Testis (tissue), 3 donors: ENCODE measurements around the gene LIX1L. TPM values are rescaled to one million over a fixed set of nuclear protein-coding genes. Genes with fewer than 3 reads are reported as not detected.

Experiments
- DNase-seq: peaks from one replicate; pipeline ENCODE4 v3.0.0-alpha.2; 2019
- H3K27ac ChIP-seq, 2 donors: fragments of 200-600 bp; sonication (generic); one replicate each; pipeline ENCODE4 v1.5.1; 2019
- H3K27me3 ChIP-seq: fragments of 200-600 bp; sonication (generic); one replicate; pipeline ENCODE4 v1.5.1; 2019
- H3K36me3 ChIP-seq: fragments of 200-600 bp; sonication (generic); one replicate; pipeline ENCODE4 v1.5.1; 2017; ENCODE audit warnings: low read depth; ENCODE audit errors: missing control alignments
- H3K4me1 ChIP-seq: fragments of 200-600 bp; sonication (generic); one replicate; pipeline ENCODE4 v1.5.1; 2019
- H3K4me3 ChIP-seq, 2 donors: fragments of 200-600 bp; sonication (generic); one replicate each; pipeline ENCODE4 v1.5.1; 2017 to 2019
- H3K9me3 ChIP-seq: fragments of 200-600 bp; sonication (generic); one replicate; pipeline ENCODE4 v1.5.1; 2017
- POLR2A ChIP-seq: fragments of 450-650 bp; IDR thresholded peaks from one replicate; pipeline ENCODE4 v1.6.1; 2017; ENCODE audit warnings: antibody characterized with exemption, mild to moderate bottlenecking, moderate library complexity
- WGBS, 2 donors: methylation state at CpG; one replicate each; pipeline ENCODE4 v1.1.5; 2018; 5-methylcytosine and 5-hydroxymethylcytosine counted together
- intact Hi-C: fragments of 100-400 bp; cut with DNase I; formaldehyde crosslinking; loops from one replicate; pipeline ENCODE4 v1.15.1; 2023; ENCODE audit warnings: low total_unique reads
- polyA plus RNA-seq: library from polyadenylated mRNA; stranded (reverse); fragments of 350-450 nt; fragmentation: Illumina TruSeq; extraction: RNeasy Lipid Tissue Mini Kit (QIAGEN cat#74804); gene quantifications from one replicate; pipeline ENCODE4 v1.2.3, GENCODE V29; 2014; ENCODE audit warnings: low read depth, low replicate concordance; ENCODE audit not compliant: insufficient read depth
- total RNA-seq, 2 donors: library from RNA; depleted of rRNA; stranded (reverse); fragments of >200 nt; gene quantifications; one replicate each; pipeline ENCODE4 v1.2.3, GENCODE V29; 2016
- TF ChIP-seq, protein P1 (sequence below), 3 experiments: fragments of 450-650 bp in 2 of 3; fragments of 200-600 bp in 1 of 3; sonication (generic) in 1 of 3; IDR thresholded peaks; one replicate each; pipeline ENCODE4 v1.5.1; 2016 to 2019; ENCODE audit warnings: antibody characterized with exemption in 3 of 3, mild to moderate bottlenecking in 2 of 3, moderate library complexity in 1 of 3

LIX1L gene
- total and polyA plus RNA-seq, 3 donors from 2014 or later: 15.8 to 20.6 (median 16.6) TPM

DNA sequence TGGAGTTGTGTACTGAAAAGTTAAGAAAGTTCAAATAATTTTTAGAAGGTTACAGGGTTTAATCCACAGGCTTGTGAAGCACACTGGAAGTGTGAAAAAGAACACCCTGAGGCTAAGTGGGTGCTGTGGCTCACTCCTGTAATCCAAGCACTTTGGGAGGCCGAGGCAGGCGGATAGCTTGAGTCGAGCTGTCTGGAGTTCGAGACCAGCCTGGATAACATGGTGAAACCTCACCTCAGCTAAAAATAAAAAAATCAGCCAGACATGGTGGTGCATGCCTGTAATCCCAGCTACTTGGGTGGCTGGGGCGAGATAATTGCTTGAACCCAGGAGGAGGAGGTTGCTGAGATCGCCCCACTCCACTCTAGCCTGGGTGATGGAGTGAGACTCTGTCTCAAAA, 28.7 kb upstream of the LIX1L start:
- no peak for DNase-seq
- no peak overlapping the region for H3K4me3 ChIP-seq
- intact Hi-C loops: no loop called here
- WGBS, 2 donors: 90 to 95% methylated on average over 6 of the region's 6 CpGs
- H3K9me3 ChIP-seq: no peaks in the 10 kb centered on the region
- H3K27ac ChIP-seq: peak overlapping the region in 1 of 2 donors; percentile 74
- TF ChIP-seq, protein P1, sequence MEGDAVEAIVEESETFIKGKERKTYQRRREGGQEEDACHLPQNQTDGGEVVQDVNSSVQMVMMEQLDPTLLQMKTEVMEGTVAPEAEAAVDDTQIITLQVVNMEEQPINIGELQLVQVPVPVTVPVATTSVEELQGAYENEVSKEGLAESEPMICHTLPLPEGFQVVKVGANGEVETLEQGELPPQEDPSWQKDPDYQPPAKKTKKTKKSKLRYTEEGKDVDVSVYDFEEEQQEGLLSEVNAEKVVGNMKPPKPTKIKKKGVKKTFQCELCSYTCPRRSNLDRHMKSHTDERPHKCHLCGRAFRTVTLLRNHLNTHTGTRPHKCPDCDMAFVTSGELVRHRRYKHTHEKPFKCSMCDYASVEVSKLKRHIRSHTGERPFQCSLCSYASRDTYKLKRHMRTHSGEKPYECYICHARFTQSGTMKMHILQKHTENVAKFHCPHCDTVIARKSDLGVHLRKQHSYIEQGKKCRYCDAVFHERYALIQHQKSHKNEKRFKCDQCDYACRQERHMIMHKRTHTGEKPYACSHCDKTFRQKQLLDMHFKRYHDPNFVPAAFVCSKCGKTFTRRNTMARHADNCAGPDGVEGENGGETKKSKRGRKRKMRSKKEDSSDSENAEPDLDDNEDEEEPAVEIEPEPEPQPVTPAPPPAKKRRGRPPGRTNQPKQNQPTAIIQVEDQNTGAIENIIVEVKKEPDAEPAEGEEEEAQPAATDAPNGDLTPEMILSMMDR (IDR thresholded peaks at IDR 0.05): no peak
- no peak for TF ChIP-seq POLR2A
- peaks cover 5% of the 10 kb centered on the region for H3K4me1 ChIP-seq
- no peaks in the 10 kb centered on the region for H3K36me3 ChIP-seq
- H3K27me3 ChIP-seq: no peaks in the 10 kb centered on the region

- Histone ChIP-seq H3K4me1 (peaks cover 5% of the 10 kb centered on the region), H3K27ac (peak overlapping the region; percentile 29 to 74)
- no peak for DNase-seq
Observed at GRCh38 chr1:145985502-145986439, 28.0 kb upstream of the LIX1L start.

DNA sequence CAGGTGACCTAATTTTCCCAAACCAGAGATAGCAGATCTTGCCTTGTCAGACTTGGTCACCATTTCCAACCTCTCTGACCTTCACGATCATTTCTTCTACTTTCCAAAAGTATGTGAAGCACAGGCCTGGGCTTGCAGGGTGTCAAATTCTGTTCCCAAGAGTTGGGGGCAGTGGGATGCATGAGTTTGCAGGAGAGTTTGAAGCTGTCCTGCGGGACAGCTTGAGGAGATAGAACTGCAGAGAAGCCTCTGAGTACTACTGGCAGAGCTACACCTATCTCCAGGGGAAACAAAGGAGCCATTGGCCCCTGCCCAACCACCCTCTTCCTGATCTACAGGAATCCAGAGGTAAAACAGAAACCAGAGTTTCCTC, 27.3 kb upstream of the LIX1L start:
- TF ChIP-seq POLR2A: no peak
- TF ChIP-seq, protein P1 (IDR thresholded peaks at IDR 0.05): no peak
- peaks cover 9% of the 10 kb centered on the region for H3K4me1 ChIP-seq
- H3K4me3 ChIP-seq: no peak overlapping the region
- peak overlapping the region; percentile 29 to 74 for H3K27ac ChIP-seq
- no peaks in the 10 kb centered on the region for H3K27me3 ChIP-seq
- no peaks in the 10 kb centered on the region for H3K9me3 ChIP-seq
- no peaks in the 10 kb centered on the region for H3K36me3 ChIP-seq
- intact Hi-C loops: no loop called here
- no peak for DNase-seq
- WGBS, 2 donors: 54 to 70% methylated on average over 2 of the region's 2 CpGs

More at GRCh38 chr1:145985502-145986439, 28.0 kb upstream of the LIX1L start:
- no peaks in the 10 kb centered on the region for H3K27me3 ChIP-seq
- 67 to 72% methylated on average over 12 to 15 of the region's 15 CpGs for WGBS, 2 donors
- TF ChIP-seq, protein P1 (IDR thresholded peaks at IDR 0.05): no peak
- no peak for TF ChIP-seq POLR2A
- no peaks in the 10 kb centered on the region for H3K9me3 ChIP-seq
- no peak overlapping the region for H3K4me3 ChIP-seq
- no peaks in the 10 kb centered on the region for H3K36me3 ChIP-seq
- intact Hi-C loops: no loop called here

DNA sequence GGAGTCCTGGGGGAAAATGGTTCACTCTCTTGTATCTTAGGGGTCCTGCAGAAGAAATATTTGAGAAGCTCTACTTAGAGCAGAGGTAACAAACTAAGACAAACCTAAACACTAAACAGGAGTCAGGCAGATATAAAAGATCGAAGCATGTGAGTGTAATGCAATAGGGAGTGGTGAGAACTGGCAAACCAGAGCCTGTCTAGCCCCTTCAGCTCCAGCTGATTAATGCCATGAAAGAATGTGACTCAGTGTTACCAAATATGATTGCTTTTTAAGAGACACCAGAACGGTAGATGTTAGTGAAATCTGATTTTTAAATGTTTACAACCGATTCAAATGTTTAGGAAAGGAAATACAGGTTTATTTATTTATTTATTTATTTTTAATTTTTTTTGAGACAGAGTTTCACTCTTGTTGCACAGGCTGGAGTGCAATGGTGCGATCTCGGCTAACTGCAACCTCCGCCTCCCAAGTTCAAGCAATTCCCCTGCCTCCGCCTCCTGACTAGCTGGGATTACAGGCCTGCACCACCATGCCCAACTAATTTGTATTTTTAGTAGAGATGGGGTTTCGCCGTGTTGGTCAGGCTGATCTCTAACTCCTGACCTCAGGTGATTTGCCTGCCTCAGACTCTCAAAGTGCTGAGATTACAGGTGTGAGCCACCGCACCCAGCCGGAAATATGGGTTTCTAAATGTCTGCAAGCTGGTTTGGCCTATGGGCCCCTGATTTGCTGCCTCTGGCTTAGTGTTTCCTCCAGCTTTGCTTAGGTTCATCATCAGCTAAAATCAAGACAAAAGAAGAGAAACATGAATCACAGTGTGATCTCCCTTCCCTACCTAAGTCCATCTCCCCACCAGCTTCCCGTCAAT, 26.4 kb upstream of the LIX1L start:
- Histone ChIP-seq H3K4me1 (peaks cover 18% of the 10 kb centered on the region), H3K9me3 (no peaks in the 10 kb centered on the region), H3K27me3 (no peaks in the 10 kb centered on the region), H3K36me3 (no peaks in the 10 kb centered on the region), H3K4me3 (no peak overlapping the region), H3K27ac (peak overlapping the region; percentile 29 to 74)
- DNase-seq: no peak
- WGBS, 2 donors: 90 to 97% methylated on average over 11 to 12 of the region's 12 CpGs
- intact Hi-C loops: no loop called here
- TF ChIP-seq POLR2A: no peak
- TF ChIP-seq, protein P1 (IDR thresholded peaks at IDR 0.05): no peak
